Upper lobe of right lung (tissue), 1 donor: Measurements from ENCODE around the gene SREBF1. TPM values are rescaled to one million over a fixed set of nuclear protein-coding genes. Genes with fewer than 3 reads are reported as not detected.
A peak's percentile ranks its signal among the peaks of the same experiment; 100 is the strongest.

Experiments used
- ATAC-seq: fragments of 200-7000 bp; cut with Tn5 transposase; one replicate; pipeline ENCODE4 v1.9.1; 2020; ENCODE audit warnings: mild to moderate bottlenecking, moderate library complexity
- DNase-seq: peaks from one replicate; pipeline ENCODE4 v3.0.0-alpha.2; 2020
- H3K27ac ChIP-seq: fragments of 200-600 bp; one replicate; pipeline ENCODE4 v1.8.0; 2022
- H3K27me3 ChIP-seq: fragments of 200-600 bp; one replicate; pipeline ENCODE4 v1.8.0; 2022; ENCODE audit warnings: mild to moderate bottlenecking
- H3K36me3 ChIP-seq: fragments of 200-600 bp; one replicate; pipeline ENCODE4 v1.8.0; 2022
- H3K4me1 ChIP-seq: fragments of 200-600 bp; one replicate; pipeline ENCODE4 v1.8.0; 2022
- H3K4me3 ChIP-seq: fragments of 200-600 bp; one replicate; pipeline ENCODE4 v1.8.0; 2022; ENCODE audit warnings: mild to moderate bottlenecking
- H3K9me3 ChIP-seq: fragments of 200-600 bp; one replicate; pipeline ENCODE4 v1.8.0; 2022
- intact Hi-C: fragments of 100-400 bp; cut with DNase I; formaldehyde crosslinking; loops from one replicate; pipeline ENCODE4 v1.11.0; 2022
- total RNA-seq: library from RNA; stranded (reverse); fragmentation: NEBNext Ultra II Directional; extraction: Animal tissue kit (Norgen Biotek cat#: 25700); gene quantifications from one replicate; pipeline ENCODE4 v1.2.1, GENCODE V29; 2021
- TF ChIP-seq, protein P1 (sequence below): fragments of 200-600 bp; IDR thresholded peaks from one replicate; pipeline ENCODE4 v1.8.0; 2022; ENCODE audit warnings: antibody characterized with exemption
- donor health status: DM: no; HTN: yes; CAD: no; lungs with severe emphysema.

SREBF1 gene
- total RNA-seq, 1 donor from 2014 or later: 80.8 TPM

GRCh38 chr17:17866425-17866824 is 29.6 kb upstream of the SREBF1 start:
- Histone ChIP-seq H3K27me3 (no peaks in the 10 kb centered on the region), H3K4me1 (no peaks in the 10 kb centered on the region), H3K9me3 (no peaks in the 10 kb centered on the region), H3K36me3 (peaks cover 32% of the 10 kb centered on the region), H3K27ac (no peak overlapping the region), H3K4me3 (no peak overlapping the region)
- intact Hi-C loops: loop anchor here (10.0 kb wide), 1 partner anchor 182 kb away; the partner anchor contains the start of gene RAI1
- no peak for ATAC-seq
- TF ChIP-seq, protein P1, sequence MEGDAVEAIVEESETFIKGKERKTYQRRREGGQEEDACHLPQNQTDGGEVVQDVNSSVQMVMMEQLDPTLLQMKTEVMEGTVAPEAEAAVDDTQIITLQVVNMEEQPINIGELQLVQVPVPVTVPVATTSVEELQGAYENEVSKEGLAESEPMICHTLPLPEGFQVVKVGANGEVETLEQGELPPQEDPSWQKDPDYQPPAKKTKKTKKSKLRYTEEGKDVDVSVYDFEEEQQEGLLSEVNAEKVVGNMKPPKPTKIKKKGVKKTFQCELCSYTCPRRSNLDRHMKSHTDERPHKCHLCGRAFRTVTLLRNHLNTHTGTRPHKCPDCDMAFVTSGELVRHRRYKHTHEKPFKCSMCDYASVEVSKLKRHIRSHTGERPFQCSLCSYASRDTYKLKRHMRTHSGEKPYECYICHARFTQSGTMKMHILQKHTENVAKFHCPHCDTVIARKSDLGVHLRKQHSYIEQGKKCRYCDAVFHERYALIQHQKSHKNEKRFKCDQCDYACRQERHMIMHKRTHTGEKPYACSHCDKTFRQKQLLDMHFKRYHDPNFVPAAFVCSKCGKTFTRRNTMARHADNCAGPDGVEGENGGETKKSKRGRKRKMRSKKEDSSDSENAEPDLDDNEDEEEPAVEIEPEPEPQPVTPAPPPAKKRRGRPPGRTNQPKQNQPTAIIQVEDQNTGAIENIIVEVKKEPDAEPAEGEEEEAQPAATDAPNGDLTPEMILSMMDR: no peak
- DNase-seq: no peak

DNA sequence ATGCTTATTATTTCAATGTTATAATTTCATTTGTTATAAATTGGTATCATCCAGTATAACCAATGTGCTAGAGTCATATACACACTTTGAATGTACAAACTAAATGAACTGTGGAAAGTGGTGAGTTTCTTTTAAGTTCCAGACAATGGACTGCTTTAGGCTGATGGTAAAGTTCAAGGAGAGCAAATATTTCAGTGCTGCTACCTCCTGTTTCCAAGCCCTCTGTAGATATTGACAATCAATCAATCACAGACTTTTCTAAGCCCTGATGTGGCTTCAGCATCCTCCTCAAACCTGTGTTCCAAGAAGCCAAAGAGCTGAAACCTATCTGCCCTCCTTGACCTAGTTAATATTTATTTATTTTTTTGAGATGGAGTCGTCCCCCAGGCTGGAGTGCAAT is 28.2 kb upstream of the SREBF1 start:
- Histone ChIP-seq H3K4me3 (no peak overlapping the region), H3K27me3 (no peaks in the 10 kb centered on the region), H3K36me3 (peaks cover 32% of the 10 kb centered on the region), H3K27ac (no peak overlapping the region), H3K9me3 (no peaks in the 10 kb centered on the region), H3K4me1 (peaks cover 2% of the 10 kb centered on the region)
- TF ChIP-seq, protein P1: no peak
- no peak for ATAC-seq
- intact Hi-C loops: loop anchor here (10.0 kb wide), 1 partner anchor 180 kb away; the partner anchor contains the start of gene RAI1
- DNase-seq: no peak

GRCh38 chr17:17860766-17861107 is 24.0 kb upstream of the SREBF1 start:
- Histone ChIP-seq H3K4me1 (peaks cover 5% of the 10 kb centered on the region), H3K27ac (no peak overlapping the region), H3K36me3 (peaks cover 10% of the 10 kb centered on the region), H3K27me3 (no peaks in the 10 kb centered on the region), H3K9me3 (no peaks in the 10 kb centered on the region), H3K4me3 (no peak overlapping the region)
- TF ChIP-seq, protein P1: no peak
- no peak for DNase-seq
- intact Hi-C loops: loop anchor here (10.0 kb wide), 1 partner anchor 176 kb away; the partner anchor contains the start of gene RAI1
- peak; percentile 82 for ATAC-seq

DNA sequence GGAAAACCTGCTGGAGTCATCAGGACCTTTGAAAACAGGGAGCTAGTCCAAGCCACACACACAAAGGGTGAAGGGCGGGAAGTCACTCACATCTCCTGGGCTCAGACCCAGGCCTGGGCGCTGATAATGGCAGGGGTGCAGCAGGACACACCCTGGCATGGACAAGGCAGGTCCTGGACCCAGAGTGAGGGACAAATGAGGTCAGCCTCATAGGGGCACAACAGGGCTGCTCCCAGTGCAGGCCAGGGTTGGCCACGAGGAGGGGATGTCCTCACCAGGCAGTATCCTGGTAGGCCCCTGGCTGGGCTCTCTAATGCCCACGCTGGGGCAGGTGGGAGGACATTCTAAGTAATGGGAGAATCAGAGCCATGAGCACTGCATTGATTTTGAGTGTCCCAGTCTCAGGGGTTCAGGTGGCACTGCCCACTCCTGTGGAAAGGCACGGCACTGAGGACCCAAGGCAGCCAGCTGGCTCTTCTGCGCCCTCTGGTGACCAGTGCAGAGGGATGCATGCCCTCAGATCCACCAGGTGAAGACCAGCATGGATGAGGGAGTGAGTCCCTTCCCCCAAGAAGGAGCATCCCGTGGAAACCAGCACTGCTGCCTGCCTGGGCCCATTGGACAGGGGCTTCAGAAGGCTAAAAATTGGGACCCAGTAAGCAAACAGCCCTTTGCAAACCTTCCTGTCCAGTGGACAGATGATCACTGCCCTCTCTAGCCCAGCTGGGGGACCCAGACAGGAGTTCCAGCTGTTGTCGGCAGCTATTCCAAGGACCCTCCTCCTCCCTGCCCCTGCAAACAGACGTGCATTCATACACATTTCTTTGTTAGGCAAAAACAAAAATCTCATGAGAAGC is 23.4 kb upstream of the SREBF1 start:
- peaks cover 5% of the 10 kb centered on the region for H3K4me1 ChIP-seq
- TF ChIP-seq, protein P1: peak; percentile 96
- DNase-seq: peak; percentile 86
- intact Hi-C loops: loop anchor here (5.0 to 10.0 kb wide), 2 partner anchors 48 to 175 kb away; partner anchors contain the start of gene RAI1
- H3K9me3 ChIP-seq: no peaks in the 10 kb centered on the region
- no peaks in the 10 kb centered on the region for H3K27me3 ChIP-seq
- no peak overlapping the region for H3K4me3 ChIP-seq
- peaks cover 6% of the 10 kb centered on the region for H3K36me3 ChIP-seq
- peak; percentile 95 for ATAC-seq
- H3K27ac ChIP-seq: no peak overlapping the region

DNA sequence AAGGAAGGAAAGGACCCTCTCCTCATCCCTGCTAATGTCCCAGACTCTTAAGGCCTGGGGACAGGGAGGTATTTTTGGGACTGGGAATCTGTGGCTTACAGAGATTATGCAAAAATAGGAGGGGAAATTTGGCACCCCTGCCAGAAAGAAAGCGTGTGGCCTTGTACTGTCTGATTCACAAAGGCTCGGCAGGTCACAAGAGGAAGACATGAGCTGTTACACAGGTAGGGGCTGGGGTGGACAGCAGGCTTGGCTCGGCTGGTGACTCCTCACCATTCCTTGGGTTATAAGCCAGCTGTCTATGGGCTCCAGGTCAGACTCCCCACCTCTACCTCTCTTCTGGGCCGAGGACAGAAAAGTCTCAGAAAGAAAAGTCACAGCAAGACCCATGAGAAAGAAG is 20.7 kb upstream of the SREBF1 start:
- peaks cover 5% of the 10 kb centered on the region for H3K36me3 ChIP-seq
- intact Hi-C loops: loop anchor here (5.0 kb wide), 1 partner anchor 45 kb away; no protein-coding TSS in a partner anchor
- TF ChIP-seq, protein P1: no peak
- H3K27ac ChIP-seq: no peak overlapping the region
- no peak for DNase-seq
- peaks cover 16% of the 10 kb centered on the region for H3K4me1 ChIP-seq
- no peak overlapping the region for H3K4me3 ChIP-seq
- ATAC-seq: no peak
- no peaks in the 10 kb centered on the region for H3K27me3 ChIP-seq
- H3K9me3 ChIP-seq: no peaks in the 10 kb centered on the region
